ENCODE results near the gene CD177.
"Not testable (repeated sequence)": the region's sequence is repeated elsewhere in the genome, so short reads cannot be mapped to it uniquely, and the experiment has no call there.

GRCh38 chr19:43342104-43342503 is 11.4 kb upstream of the CD177 start:
- not testable (repeated sequence) for TF ChIP-seq EZH2 (IDR thresholded peaks at IDR 0.05); CEBPB (IDR thresholded peaks at IDR 0.05; ENCODE audit: low read depth)
